ENCODE results near the gene PTCH2.
"Not testable (repeated sequence)": the region's sequence is repeated elsewhere in the genome, so short reads cannot be mapped to it uniquely, and the experiment has no call there.

The PTCH2 gene

DNA sequence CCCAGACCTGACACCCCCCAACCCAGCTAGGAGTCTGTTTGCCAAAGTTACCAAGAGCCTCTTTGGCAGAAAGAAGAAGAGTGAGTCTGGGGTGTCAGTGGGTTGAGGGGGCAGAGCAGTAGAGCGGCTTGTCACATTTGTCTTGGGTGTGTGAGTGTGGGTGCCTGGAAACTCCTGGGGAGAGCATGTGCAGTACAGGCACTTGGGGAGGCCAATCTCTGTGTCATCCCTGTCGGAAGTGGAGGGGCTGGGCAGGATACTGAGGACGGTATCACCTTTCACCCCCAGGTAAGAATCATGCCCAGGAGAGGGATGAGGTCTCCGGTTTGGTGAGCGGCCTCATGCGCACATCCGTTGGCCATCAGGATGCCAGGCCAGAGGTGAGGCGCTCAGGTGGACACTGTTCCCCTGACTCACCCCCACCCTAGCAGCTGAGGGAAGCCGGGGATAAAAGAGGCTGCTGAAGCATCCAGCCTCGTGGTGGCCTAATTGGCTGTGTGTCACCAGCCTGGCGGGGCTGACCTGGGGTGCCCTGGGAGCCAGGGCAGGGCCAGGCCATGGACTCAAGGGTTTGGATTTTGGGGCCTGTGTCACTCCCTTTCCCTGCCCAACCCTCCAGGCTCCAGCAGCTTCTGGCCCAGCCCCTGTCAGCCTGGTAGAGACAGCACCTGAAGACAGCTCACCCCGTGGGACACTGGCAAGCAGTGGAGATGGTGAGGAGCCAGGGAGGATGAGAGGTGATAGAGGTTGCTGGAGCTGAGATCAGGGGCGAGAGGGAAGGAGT lies 39.5 kb downstream of the PTCH2 start:
- DNase-seq (ENCODE audit: low read depth in 4 of 4, low spot score in 1 of 4), result no peak

DNA sequence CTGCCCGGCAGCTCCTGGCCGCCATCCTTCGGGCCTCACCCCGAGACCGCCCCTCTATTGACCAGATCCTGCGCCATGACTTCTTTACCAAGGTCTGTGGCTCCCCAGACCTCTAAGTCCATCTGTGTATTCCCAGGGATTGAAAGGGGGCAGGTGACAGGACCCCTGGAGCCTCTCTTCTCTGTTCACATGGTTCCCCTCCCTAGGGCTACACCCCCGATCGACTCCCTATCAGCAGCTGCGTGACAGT lies 40.1 kb downstream of the PTCH2 start:
- no peak for DNase-seq (ENCODE audit: low read depth in 4 of 4, low spot score in 1 of 4)

DNA sequence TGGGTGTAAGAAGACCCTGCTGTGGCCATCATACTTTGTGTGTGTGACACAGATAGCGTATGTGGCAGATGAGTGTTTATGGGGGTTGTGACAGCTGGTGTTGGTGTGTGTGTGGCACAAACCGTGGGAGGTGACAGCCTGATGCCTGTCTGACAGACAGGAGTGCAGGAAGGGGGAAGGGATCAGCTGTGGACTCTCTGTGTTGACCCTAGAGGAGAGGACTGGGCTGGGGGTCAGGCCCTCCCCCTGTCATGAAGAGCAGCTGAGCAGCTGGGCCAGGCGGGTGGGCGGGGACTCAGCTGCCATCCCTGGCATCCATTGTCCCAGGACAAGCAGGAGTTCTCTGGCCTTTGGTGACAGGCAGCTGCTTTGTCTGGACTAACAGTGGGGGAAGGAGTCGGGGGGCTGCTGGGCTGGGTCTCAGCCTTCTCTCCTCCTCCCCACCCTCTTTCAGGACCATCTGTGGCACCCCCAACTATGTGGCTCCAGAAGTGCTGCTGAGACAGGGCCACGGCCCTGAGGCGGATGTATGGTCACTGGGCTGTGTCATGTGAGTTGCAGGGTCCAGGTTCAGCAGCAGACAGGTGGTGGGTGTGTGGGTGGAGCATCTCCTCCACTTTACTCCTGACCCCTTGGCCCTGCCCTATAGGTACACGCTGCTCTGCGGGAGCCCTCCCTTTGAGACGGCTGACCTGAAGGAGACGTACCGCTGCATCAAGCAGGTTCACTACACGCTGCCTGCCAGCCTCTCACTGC lies 40.6 kb downstream of the PTCH2 start:
- no peak for DNase-seq (ENCODE audit: low read depth in 4 of 4, low spot score in 1 of 4)

DNA sequence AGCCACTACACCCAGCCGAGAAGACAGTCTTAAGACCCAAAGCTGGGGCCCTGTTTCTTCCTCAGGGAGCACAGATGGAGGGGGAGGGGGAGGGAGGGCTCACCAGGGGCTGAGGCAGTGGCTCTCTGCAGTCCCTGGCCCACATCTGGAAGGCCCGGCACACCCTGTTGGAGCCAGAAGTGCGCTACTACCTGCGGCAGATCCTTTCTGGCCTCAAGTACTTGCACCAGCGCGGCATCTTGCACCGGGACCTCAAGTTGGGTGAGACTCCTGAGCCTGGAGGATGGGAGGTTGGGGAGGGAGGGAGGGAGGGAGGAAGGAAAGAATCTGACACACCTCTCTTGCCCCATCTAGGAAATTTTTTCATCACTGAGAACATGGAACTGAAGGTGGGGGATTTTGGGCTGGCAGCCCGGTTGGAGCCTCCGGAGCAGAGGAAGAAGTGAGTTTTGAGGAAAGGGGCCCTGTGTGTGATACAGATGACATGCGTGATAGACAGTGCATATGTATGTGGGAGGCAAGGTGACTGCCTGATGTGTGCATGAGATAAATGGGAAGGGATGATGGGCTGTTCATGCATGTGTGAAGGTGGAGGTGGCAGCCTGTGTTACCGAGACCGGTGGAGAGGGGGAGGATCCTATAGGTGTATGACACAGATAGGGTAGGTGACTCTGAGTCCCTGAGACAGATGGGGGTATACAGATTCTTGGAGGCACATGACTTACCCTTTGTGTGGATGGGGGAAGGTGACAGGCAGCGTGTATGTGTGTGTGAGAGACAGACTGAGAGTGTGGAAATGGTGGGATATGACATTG lies 41.4 kb downstream of the PTCH2 start:
- DNase-seq (ENCODE audit: low read depth in 4 of 4, low spot score in 1 of 4), result no peak

DNA sequence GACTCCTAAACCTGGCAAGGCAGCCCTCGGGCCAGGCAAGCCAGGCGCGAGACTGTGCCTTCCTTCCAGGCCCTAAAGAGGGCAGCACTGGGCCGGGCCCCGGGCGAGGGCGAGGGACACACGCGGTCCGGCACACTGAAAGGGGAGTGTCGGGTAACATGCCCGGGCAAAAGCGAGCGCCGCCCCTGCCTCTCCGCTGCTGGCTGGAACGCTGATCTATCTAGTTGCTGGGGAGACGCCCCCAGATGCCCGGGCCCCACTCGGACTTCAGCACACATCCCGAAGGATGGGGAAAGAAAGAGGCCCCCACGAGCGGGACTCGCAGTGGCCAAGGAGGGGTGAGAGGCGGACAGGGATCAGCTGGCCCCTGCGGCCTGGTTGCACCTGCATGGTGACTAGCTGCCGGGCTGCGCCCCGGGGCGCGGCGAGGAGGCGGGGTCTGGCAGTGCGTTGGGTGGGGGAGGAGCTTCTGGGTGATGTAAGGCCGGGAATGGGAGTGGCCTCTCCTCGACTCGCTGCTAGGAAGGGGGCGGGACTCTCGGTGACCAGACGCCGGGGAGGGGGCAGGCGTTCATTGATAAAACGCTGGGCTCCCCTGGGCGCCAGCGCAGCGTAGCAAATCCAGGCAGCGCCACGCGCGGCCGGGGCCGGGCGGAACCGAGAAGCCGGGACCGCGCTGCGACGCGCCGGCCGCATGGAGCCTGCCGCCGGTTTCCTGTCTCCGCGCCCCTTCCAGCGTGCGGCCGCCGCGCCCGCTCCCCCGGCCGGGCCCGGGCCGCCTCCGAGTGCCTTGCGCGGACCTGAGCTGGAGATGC lies 43.1 kb downstream of the PTCH2 start, which contains the start of gene PLK3:
TSS of gene PLK3 (plus strand) at position 608 of the 815 bp plus-strand sequence. CDS start at position 695, 87 bp downstream.
- DNase-seq (ENCODE audit: low read depth in 4 of 4, low spot score in 1 of 4), result peak; percentile 91 to 98 (median 98)

DNA sequence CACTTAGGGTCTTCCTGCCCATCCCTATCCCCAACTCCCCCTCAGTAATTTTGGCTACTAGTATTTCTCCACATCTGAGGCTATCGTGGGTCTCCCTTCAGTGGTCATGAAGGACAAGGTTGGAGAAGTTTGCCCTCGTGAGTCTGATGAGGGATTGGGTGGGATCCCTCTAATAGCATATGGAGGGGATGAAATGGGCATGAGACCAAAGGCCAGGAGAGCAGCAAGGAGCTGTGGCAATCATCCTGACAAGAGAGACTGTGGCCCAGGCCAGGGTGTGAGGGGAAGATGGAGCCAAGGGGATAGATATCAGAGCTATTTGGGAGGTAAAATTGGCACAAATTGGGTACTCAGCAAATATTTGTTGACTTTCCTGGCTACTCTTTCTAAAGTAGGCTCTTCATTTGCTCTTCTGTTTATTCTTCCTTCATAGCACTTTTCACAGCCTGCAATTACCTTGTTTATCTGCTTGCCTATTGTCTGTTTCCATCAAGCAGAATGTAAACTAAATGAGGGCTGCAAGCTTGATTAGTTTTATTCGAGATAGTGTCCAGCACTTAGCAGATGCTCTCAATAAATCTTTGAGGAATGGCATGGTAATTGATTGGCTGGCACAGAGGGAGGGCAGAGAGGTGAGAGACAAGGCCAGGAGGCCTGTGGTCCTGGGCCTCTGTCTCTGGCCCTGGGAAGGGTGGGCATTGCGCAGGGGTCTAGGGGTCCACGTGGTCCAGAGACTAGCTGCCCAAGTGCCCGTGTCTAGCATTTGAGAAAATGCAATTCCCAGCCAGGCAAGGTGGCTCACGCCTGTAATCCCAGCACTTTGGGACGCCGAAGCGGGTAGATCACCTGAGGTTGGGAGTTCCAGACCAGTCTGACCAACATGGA lies 44.3 kb downstream of the PTCH2 start:
- DNase-seq (ENCODE audit: low read depth in 4 of 4, low spot score in 1 of 4), result no peak

DNA sequence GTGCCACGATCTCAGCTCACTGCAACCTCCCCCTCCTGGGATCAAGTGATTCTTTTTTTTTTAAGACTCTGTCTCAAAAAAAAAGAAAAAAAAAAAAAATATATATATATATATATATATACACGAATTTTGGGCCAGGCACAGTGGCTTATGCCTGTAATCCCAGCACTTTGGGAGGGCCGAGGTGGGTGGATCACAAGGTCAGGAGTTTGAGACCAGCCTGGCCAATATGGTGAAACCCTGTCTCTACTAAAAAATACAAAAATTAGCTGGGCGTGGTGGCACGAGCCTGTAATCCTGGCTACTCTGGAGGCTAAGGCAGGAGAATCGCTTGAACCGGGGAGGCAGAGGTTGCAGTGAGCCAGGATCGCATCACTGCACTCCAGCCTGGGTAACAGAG lies 45.2 kb downstream of the PTCH2 start:
- not testable (repeated sequence) for DNase-seq (ENCODE audit: low read depth in 4 of 4, low spot score in 1 of 4)

DNA sequence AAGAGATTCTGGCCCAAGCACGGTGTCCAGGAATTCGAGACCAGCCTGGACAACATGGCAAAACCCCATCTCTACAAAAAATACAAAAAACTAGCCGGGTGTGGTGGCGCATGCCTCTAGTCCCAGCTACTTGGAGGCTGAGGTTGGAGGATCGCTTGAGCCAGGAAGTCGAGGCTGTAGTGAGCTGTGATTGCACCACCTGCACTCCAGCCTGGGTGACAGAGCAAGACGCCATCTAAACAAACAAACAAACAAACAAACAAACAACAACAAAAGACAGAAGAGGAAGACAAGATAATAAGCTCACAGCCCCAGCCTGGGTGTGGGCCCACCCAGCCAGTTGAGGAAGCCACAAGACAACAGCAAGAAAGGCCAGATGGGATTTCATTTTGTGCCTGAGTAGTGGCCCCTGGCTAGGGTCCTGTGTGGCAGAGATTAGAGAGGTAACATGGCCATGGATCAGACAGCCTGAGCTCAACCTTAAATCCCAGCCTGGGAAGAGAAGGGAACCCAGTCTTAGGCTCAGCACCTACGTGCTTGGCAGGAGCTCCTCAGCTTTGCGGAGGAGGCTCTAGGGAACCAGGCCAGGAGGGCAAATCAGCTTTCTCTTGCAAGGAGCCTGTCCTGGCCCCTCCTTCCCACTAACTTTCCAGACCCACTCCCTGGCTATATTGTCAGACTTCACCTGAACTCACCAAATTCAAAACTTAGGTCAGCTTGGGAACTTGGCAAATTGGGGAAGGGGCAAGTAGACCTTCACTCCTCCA lies 50.1 kb downstream of the PTCH2 start:
- DNase-seq (ENCODE audit: low read depth in 4 of 4, low spot score in 1 of 4), result no peak

DNA sequence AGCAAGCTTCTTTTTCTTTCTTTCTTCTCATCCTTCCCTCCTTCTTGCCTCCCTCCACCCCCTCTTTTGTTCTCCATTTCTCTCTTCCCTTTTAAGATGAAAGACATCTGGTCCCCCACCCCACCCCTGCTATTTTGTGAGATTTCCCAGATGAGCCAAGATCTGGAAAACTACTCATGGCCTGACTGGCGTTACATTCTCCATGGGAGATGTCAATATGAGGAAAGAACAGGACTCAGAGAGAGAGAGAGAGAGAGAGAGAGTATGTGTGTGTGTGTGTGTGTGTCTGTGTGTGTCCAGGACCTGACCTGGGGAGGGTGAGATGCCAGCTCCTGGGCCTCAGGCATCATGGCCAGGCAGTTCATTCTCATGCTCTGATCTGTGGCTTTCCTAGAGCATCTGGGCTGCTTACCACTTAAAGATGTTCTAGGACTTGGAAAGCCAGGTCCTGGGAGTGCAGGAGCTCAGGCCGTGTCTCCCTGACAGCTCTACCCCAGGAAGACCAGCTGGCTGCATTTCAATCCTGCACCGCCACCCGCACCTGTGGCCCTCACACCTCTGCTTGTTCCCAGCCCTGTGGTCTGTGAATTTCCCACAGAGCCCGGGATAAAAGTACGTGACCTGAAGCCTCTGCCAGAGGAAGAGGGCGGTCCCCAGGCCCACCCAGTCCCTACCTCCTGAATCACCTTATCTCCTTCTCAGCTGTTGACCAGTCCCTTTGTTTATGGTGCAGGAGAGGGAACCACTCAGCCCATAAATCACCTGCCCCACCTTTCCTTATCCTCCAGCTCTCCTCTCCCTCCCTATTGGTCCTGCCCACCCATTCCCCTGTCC lies 51.9 kb downstream of the PTCH2 start:
- no peak for DNase-seq (ENCODE audit: low read depth in 4 of 4, low spot score in 1 of 4)

DNA sequence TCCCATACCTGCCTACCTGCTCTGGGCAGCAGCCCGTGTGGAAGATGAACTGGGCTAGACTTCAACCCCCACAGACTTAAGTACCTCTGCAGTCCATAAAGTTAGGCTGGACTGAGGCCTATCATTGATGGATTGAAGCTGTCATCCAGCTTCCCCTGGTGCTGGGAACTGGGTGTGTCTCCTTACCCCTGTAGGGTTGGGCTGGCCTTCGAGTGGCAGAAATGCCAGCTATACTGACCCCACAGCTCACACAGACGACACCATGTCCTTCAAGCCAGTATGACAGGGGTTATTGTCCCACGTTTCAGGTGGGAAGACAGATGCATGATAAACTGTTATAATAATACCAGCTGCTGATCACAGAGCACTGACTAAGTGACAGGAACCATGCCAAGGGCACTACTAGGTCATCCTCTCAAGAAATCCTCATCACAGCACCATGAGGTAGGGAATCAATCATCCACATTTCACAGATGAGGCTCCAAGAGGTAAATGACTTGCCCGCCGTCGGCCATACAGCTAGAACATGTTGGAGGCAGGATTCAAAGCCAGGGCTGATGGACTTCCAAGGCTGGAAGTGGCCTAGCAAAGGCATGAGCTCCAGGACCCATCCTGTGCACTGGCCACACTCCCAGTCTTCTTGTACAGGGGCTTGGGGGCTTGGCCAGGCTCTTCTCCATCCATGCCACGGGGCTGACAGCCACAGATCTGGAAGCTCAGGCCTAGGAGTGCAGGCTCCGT lies 54.8 kb downstream of the PTCH2 start, which contains the start of gene BEST4:
TSS of gene BEST4 (minus strand) at position 51 of the 741 bp plus-strand sequence. CDS start 465 bp downstream, outside the sequence.
- no peak for DNase-seq (ENCODE audit: low read depth in 4 of 4, low spot score in 1 of 4)

DNA sequence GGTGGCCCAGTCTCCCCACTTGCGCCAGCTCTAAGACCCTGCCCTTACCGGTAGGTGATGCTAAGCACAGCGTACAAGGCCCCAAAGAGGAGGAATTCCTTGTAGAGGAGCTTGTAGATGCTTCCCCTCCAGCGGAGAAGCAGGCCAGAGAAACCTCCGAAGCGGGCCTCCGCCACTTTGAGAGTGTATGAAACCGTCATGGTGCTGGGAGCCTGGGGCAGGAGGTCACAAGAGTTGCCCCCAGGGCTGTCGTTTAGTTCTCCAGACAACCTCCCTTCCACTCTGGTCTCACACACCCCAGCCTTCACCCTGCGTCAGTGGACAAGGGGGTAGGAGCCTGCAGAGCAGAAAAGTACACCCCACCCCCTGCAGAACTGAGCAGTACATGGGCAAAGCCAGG lies 55.5 kb downstream of the PTCH2 start:
- DNase-seq (ENCODE audit: low read depth in 4 of 4, low spot score in 1 of 4), result no peak

DNA sequence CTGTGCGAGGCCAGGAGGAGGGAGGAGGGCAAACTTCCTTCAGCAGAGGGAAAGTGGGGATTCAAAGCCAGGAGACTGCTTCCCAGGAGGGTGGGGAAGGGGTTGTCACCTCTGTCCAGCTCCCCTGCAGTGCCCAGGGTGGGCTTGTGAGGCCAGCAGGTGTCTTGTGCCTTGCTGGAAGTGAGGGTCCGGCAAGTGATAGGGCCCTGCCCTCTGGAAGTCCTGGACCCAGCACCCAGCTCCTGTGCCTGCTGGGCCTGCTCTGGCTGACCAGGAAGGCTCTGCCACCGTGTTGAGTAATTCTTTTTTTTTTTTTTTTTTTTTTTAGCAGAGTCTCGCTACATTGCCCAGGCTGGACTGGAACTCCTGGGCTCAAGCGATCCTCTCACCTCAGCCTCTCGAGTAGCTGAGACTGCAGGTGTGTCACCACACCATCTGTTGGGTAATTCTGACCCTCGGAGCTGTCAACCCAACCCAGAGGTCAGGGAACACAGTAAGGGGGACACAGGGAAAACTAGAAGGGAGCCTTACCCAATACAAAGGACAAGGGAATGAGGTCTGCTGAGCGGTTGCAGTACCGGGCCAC lies 56.1 kb downstream of the PTCH2 start:
- no peak for DNase-seq (ENCODE audit: low read depth in 4 of 4, low spot score in 1 of 4)

DNA sequence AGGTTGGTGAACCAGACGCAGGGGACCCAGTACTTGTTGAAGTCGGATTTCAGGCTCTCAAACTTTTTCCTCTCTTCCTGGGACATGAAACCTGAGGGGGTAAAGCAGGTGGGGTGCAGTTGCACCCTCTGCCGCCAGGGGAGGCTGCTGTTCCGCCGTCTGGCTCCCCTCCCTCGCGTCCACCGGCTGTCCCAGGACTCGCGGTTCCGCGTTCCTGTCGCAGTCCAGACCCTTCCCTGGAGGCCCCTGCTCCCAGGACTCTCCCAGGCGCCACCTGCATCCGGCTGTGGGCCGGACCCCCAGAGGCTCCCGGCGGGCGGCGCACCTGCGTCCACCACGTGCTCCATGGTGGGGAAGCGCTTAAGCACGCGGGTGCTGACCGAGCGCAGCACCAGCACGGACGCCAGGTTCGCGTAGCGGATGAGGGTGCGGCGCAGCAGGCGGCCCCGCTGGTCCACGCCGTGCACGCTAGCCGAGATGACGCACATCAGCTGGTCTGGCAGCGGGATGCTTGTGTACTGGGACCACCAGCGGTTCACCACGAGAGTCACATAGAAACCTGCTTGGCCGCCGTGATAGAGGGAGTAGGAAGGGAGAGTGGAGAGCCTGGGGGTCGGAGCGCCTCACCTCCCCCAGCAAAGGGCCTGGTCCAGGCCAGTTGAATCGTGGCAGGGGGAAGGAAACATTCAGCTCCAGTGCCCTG lies 56.8 kb downstream of the PTCH2 start:
- DNase-seq (ENCODE audit: low read depth in 4 of 4, low spot score in 1 of 4), result peak in 2 of 4 experiments; percentile 63 to 67

DNA sequence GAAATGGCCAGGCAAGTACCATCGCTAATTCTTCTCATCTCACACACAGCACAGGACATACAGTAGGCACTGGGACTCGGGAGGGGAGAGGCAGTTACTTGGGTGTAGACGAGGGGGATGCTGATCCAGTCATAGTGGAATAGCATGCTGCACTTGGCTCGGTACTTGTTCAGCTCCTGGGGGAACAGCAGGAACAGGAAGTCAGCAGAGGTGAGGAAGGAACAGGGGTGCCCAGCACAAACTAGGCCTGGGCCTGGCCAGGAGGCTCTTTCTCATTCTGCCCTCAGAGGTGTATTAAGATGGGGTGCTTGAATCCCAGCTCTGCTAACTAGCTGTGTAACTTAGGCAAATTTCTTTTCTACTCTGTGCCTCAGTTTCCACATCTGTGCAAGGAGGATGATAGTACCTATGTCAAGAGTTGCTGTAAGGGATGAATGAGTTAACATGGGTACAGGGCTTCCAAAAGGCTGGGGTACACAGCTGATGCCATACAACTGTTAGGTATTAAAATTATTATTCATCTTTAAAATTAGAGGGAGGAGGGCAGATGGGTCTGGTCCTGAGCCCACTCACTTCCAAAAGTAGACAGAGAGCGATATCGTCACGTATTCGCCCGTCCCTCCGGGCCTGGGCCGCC lies 57.4 kb downstream of the PTCH2 start:
- DNase-seq (ENCODE audit: low read depth in 4 of 4, low spot score in 1 of 4), result no peak

DNA sequence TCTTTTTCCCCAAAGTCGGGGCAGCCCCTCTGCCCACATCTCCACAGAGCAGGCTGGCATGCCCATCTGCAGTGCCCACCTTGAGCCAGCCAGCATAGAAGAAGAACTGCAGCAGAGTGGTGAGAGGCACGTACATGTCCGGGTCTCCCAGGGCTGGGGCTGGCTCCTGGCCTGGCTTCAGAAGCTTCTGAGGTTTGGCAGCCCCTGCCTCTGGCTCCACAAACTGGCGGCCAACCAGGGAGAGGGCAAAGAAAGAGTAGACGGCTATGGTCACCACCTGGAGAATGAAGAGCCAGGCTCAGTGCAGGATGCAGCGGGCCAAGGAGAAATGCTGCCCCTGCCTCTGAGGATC lies 58.0 kb downstream of the PTCH2 start:
- DNase-seq (ENCODE audit: low read depth in 4 of 4, low spot score in 1 of 4), result no peak

All from stimulated activated CD4-positive, alpha-beta T cell treated with anti-CD3 and anti-CD28 coated beads, Interleukin-1b, Interleukin-23, amount 100 ng/mL, for 24 hours (primary cell).